Parathyroid adenoma (tissue), 2 donors: ENCODE data around the gene INO80B.
A peak's percentile ranks its signal among the peaks of the same experiment; 100 is the strongest.

Experiments
- H2AFZ ChIP-seq: fragments of 300-600 bp; sonication (generic); one replicate; pipeline ENCODE4 v1.7.0; 2017; ENCODE audit warnings: antibody characterized with exemption, mild to moderate bottlenecking
- H3K27ac ChIP-seq: fragments of 300-600 bp; sonication (generic); one replicate; pipeline ENCODE4 v1.7.0; 2017
- H3K27me3 ChIP-seq: fragments of 300-600 bp; sonication (generic); one replicate; pipeline ENCODE4 v1.7.0; 2017; ENCODE audit warnings: low read length; ENCODE audit not compliant: control insufficient read depth, insufficient read depth
- H3K36me3 ChIP-seq: fragments of 300-600 bp; sonication (generic); one replicate; pipeline ENCODE4 v1.7.0; 2017; ENCODE audit warnings: low read length; ENCODE audit not compliant: control insufficient read depth, insufficient read depth
- H3K4me1 ChIP-seq: fragments of 300-600 bp; sonication (generic); one replicate; pipeline ENCODE4 v1.7.0; 2017; ENCODE audit warnings: control low read depth
- H3K4me2 ChIP-seq: fragments of 300-600 bp; sonication (generic); one replicate; pipeline ENCODE4 v1.7.0; 2017; ENCODE audit warnings: low read length
- H3K4me3 ChIP-seq: fragments of 300-600 bp; sonication (generic); one replicate; pipeline ENCODE4 v1.7.0; 2017; ENCODE audit warnings: low read depth, low read length
- H3K79me2 ChIP-seq: fragments of 300-600 bp; sonication (generic); one replicate; pipeline ENCODE4 v1.7.0; 2017; ENCODE audit warnings: control low read depth
- H3K9ac ChIP-seq: fragments of 300-600 bp; sonication (generic); one replicate; pipeline ENCODE4 v1.7.0; 2017; ENCODE audit warnings: mild to moderate bottlenecking
- H3K9me3 ChIP-seq: fragments of 300-600 bp; sonication (generic); one replicate; pipeline ENCODE4 v1.7.0; 2017; ENCODE audit warnings: low read length; ENCODE audit not compliant: control insufficient read depth
- CTCF ChIP-seq: fragments of 300-600 bp; sonication (generic); IDR thresholded peaks from one replicate; pipeline ENCODE4 v1.7.0; 2017; ENCODE audit warnings: antibody characterized with exemption, mild to moderate bottlenecking
- donor health status: primary hyperparathyroidism.

INO80B gene

GRCh38 chr2:74504591-74504990 lies 49.7 kb downstream of the INO80B start:
- no peak overlapping the region for H2AFZ ChIP-seq
- no peak overlapping the region for H3K4me3 ChIP-seq
- TF ChIP-seq CTCF = no peak
- H3K79me2 ChIP-seq = peaks cover 4% of the 10 kb centered on the region
- no peak overlapping the region for H3K27ac ChIP-seq
- H3K4me1 ChIP-seq = peaks cover 17% of the 10 kb centered on the region
- H3K36me3 ChIP-seq = no peaks in the 10 kb centered on the region
- H3K9ac ChIP-seq = no peak overlapping the region
- H3K4me2 ChIP-seq = no peak overlapping the region
- no peaks in the 10 kb centered on the region for H3K9me3 ChIP-seq
- no peaks in the 10 kb centered on the region for H3K27me3 ChIP-seq

DNA sequence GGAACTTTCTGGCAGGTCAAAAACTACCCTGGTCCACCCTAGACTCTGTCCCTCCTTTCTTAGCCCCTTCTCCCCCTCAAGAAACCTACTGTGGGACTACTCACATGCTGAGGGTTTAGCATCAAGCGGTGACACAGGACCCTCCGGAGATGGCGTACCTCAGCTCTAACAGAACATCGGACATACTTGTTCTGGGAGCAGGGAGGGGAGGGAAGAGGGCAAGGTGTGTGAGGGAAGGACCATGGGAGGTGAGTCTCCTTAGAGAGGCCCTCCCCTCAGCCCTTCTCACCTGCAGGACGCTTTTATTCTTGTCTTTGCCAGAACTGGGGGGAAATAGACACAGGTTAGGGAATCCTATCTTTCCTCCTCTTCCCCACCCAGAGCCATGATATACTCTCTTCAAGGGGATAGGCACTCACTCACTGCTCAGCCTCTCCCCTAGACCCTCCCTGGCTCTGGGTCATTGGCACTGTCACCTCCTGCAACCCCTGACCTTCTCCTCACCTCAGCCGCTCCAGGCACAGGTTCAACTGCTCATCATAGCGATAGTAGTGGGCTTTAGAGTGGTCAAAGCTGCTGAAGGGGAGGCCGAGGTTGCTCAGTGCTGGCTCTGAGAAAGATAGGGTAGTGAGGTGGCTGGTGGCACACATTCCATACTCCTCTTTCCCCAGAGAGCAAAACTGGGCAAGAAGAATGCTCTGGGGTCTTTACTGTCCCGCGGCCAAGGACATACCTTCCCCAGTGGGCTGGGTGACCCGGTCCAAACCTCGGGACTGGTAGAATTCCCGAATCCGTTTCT lies 50.8 kb downstream of the INO80B start:
- no peak for TF ChIP-seq CTCF
- Histone ChIP-seq H3K4me2 (peak overlapping the region; percentile 11), H3K9me3 (no peaks in the 10 kb centered on the region), H3K27ac (no peak overlapping the region), H3K4me3 (no peak overlapping the region), H3K9ac (no peak overlapping the region), H2AFZ (no peak overlapping the region), H3K27me3 (no peaks in the 10 kb centered on the region), H3K79me2 (peaks cover 4% of the 10 kb centered on the region), H3K36me3 (no peaks in the 10 kb centered on the region), H3K4me1 (peaks cover 17% of the 10 kb centered on the region)

DNA sequence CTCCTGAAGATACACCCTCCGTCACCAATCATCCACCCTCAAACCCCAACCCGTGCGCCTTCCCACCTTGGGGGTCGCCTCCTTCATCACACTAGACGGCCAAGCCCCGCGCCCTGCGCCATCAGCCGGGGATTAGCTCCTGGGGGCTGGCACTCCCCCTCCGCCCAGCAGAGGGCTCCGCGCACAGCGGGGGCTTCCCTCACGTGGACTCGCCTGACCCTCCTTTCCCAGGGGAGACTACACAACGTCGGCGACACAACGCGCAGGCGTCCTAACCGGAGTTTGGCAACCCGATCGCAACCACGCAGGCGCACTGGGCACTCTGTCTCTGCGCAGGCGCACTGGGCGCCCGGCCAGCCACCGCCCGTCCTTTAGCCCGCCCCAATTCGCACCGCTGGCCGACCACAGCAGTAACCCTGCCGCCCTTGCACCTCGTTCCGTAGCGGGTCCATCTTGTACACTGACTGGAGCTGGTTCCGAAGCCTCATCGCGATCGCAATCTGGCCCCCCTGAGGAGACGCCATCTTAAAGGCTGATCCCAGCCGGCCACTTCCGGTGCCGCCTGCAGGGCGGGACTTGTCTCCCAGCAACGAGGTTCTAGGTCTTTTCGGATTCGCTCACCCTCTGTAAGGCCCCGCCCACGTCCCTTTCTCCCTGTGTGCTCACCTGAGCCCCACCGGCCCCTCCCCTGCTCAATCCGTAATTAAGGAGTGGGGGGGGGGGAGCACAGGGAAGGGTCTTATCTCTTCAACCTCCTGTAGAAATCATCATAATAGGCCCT lies 52.4 kb downstream of the INO80B start, which contains the start of gene PCGF1:
PCGF1 (minus strand) TSS at position 551 of the 781 bp plus-strand sequence; CDS start at position 524, 27 bp downstream.
- peak; percentile 24 for TF ChIP-seq CTCF
- Histone ChIP-seq H3K4me3 (peak within 1 kb of the TSS; percentile 91), H3K27ac (peak within 1 kb of the TSS; percentile 98), H3K27me3 (no peaks in the 10 kb centered on the region), H3K9me3 (no peaks in the 10 kb centered on the region), H2AFZ (peak within 1 kb of the TSS; percentile 99), H3K4me2 (peak within 1 kb of the TSS; percentile 89), H3K4me1 (peaks cover 17% of the 10 kb centered on the region), H3K9ac (peak within 1 kb of the TSS; percentile 70), H3K36me3 (no peaks in the 10 kb centered on the region), H3K79me2 (peaks cover 4% of the 10 kb centered on the region)
